Activated CD4-positive, alpha-beta T cell treated with anti-CD3 and anti-CD28 coated beads for 24 hours (primary cell): ENCODE measurements around the gene ENTPD6.

Experiments used
- DNase-seq, 2 donors: peaks; one replicate each; pipeline ENCODE4 v3.0.0-alpha.2; 2020; ENCODE audit warnings: low read depth in 2 of 2

Gene ENTPD6

DNA sequence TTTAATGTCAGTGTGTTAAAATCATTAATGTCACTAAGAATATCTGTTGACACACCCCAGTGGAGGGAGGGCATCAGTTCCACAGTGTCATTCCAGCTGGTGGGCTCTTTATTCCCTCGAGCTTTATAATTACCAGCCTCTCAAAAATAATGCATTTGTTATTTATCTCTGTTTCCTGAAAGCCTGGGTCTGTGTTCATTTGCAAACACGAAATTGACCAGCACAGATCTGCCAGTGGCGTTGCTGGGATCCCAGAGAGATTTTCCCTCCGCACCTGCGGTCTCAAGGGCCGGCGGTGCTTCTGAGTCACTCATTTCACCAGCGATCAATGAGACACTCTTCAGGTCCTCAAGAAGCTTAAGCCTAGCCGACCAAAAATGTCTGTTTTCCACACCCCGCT is 46.7 kb downstream of the ENTPD6 start:
- DNase-seq = no peak

DNA sequence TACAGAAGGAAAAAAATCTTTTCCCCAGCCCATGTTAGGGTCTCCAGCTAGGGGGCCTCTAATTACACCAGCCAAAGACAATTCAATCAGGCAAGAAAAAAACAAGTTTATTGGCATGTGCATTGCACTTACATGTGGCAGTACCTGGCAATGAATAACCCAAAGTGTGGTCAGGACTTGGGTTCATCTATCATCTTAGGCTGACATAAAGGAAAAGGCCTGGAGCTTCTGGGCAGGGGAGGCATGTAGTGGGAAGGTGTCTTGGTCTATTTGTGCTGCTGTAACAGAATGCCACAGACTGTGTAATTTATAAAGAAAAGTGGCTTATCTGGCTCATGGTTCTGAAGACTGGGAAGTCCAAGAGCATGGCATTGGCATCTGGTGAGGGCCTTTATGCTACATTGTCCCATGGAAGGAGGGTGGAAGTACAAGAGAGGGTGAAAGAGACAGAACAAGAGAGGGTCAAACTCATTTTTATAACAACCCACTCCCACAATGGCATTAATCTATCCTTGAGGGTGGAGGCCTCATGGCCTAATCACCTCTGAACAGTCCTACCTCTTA is 48.0 kb downstream of the ENTPD6 start:
- no peak for DNase-seq

DNA sequence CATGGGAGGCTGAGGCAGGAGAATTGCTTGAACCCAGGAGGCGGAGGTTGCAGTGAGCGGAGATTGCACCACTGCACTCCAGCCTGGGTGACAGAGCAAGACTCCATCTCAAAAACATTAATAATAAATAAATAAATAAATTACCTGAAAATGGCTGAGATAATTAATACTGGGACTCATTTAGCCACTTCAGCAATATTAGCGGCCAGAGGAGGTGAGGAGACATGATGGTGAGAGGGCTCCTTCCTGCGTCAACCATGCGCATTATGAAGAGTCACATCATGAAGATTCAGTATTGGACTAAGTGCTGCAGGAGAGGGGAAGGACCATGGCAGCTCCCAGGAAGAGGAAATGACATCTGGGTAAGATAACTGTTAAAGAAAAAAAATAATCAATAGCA is 49.5 kb downstream of the ENTPD6 start:
- no peak for DNase-seq

DNA sequence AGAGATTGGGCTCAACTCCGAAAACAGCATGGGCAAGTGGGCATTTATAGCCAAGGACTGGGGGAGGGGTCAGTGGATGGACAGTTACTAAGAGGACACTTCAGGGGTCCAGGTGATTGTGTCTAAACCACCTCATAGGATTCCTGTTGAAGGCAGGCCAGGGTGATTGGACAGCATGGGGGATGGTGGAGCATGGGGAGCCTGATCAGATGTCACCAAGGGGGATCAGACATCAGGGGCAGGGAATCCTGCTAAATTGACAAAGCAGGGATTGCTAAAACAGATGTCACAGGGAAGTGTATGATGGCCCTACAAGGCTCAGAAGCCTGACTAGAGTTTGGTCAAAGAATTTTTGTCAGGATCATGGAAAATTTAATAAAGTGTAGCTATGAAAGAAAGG is 49.9 kb downstream of the ENTPD6 start:
- DNase-seq = no peak

DNA sequence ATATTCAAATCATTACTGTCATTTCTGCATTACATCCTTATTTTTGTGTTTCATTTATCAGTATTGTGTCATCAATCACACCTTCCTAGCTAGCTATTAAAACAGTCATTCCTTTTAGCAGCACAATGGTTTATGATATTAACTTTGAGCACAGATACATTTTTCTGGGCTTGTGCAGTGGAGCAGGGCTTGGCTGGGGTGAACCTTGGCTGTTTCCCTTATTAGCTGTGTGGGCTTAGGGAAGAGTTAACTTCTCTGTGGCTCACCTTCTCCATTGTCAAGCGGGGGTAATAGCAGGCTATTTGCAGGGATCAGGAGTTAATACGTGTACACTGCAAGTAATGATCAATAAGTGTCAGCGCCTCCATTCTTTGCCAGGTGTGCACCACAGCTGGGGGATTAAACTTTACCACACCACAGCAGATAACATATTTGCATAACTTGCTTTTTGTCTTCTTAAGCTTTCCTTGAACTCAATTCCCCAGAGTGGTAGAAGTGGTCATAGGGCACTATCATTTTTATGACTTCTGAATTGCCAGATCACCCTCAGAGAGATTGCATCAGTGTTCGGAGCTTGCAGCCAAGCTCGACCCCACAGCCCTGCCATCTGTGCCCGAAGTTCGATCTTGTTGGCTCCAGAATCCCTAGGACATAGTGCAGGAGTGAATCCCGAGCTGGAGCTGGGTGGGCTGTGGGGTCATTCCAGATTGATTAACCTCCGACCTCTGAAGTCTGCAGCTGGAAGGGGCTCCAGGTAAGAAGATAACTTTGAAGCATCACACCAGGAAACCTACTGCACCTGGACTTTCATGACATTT is 50.9 kb downstream of the ENTPD6 start:
- no peak for DNase-seq

DNA sequence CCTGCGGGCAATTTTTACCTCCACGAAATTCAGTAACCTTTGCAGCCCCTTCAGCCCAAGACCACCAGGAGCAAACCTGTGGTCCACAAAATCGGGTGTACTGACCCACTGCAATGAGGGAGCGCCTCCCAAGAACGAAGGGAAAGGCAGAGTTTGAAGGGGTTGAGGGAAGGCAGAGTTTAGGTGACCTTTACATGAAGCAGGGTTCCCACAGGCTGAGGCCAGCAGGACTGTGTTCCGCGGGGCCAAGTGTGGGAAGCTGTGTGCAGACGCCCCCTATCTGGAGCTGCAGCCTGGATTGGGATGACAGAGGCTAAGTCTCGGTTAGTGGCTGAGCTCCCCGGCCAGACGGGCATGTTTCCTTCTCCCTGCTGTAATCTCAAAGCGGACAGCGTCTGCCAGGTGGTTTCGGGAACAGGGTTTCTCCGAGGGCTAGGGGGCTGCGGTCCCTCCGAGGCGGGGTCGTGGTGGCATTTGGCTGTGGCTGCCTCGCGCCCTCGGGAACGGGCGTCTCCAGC is 51.5 kb downstream of the ENTPD6 start:
- DNase-seq = no peak

- no peak for DNase-seq
These were observed 52.0 kb downstream of the ENTPD6 start for GRCh38 chr20:25247518-25247955.

- DNase-seq = peak; percentile 45 to 52
These were observed 52.7 kb downstream of the ENTPD6 start, which contains the start of gene PYGB for GRCh38 chr20:25247956-25248785. Gene PYGB (plus strand): TSS chr20:25248085. CDS start chr20:25248179, 94 bp downstream.

- DNase-seq = no peak
These were observed 53.3 kb downstream of the ENTPD6 start for GRCh38 chr20:25248786-25249172.

DNA sequence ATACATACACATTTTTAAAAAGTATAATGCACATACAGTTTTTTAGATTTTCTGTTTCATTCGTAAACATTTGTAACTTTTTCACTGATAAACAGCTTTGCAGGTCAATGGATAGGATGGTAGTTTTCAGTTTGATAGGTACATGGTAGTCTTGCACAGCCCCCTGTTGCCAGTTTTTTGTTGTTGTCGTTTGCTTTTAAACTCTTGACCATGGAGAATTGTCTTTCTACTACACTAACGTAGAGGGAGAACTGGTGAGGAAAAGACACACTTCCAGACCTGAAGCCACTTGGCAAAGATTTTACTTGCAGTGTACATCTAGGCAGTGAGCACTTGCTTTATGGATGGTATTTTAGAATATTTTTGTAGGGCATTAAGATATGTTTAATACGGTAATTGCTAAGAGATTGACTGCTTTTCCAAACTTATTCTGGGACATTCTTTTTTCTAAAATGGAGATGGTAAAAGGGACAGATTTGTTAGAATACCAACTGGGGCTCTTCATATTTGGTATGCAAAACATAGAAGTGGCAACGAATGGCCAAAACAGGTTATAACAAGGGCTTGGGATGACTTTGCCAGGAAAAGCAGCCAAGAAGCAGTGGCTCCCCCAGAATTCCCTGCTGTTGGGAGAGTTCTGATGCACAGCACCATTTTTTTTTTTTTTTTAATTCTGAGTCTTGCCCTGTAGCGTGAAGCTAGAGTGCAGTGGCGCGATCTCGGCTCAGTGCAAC is 53.9 kb downstream of the ENTPD6 start:
- no peak for DNase-seq

DNA sequence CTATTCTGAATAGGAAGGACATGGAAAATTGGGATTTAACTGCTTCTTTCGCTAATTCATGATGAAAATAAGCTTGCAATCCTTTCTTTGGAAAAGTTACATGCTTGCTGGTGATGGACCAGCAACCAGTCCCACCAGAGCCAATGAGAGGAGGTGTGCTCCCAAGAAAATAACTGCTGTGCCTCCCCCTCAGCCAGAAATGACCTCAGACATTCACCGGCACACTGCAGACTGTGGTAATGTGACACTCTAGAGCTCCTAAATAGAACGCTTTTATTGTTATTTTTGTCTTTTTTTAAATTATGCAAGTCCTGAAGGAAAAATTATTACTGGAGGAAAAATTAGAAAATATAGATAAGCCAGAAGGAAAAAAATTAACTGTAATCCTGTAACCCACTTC is 55.0 kb downstream of the ENTPD6 start:
- DNase-seq = no peak

DNA sequence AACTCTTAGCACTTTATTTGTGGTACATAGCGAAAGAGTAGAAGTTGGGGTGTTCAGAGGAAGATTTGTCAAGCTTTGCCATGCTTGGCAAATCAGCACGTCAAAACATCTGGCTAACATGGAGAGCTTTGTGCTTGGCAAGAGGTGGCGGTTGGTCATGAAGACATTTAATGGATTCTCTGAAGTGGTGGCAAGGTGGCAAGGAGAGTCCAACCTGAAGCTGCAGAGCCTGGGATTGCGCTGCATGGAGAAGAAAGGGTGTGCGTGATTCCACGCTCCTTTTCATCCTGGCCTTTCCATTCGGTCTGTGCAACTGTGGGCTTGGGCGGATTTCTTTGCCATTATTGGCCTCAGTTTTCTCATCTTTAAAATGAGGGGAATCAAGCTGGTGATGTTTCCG is 55.5 kb downstream of the ENTPD6 start:
- no peak for DNase-seq

DNA sequence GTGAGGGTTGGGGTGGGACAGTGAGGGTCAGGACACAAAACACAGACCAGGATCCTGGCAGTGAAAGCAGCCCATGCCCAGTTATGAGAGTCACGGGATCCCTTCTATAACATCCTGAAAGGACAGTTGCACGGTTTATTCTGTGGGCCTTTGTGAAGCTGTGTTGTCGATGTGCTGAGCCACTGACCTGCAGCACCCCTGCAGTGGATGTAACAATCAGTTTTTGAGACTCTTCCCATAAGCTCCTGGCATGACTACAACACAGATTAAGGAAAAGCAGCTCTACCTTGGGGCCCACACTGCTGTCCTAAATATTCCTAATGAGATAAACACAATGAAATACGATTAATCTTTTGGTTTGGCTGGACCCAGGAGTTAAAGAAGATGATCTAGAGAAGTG is 56.0 kb downstream of the ENTPD6 start:
- DNase-seq = no peak

DNA sequence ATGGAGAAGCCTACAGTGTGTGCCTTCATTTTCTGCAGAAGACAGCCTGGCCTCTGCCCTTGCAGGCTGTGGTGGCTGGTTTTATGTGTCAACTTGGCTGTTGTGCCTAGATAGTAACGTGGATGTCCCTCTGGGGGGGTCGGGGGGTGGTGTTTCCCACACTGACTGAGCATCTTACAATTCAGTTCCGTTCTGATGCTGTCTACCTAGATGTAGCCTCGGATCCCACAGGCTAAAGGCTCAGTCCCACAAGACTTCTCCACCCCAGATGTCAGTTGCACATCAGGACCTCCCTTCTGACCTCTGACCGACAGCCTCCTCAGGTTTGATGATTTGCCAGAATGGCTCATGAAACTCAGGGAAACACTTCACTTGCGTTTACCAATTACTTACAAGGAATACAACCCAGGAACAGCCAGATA is 56.7 kb downstream of the ENTPD6 start:
- DNase-seq = no peak

GRCh38 chr20:25252686-25253421 is 57.3 kb downstream of the ENTPD6 start:
- no peak for DNase-seq

- no peak for DNase-seq
These were observed 58.2 kb downstream of the ENTPD6 start for GRCh38 chr20:25253606-25254275.

DNA sequence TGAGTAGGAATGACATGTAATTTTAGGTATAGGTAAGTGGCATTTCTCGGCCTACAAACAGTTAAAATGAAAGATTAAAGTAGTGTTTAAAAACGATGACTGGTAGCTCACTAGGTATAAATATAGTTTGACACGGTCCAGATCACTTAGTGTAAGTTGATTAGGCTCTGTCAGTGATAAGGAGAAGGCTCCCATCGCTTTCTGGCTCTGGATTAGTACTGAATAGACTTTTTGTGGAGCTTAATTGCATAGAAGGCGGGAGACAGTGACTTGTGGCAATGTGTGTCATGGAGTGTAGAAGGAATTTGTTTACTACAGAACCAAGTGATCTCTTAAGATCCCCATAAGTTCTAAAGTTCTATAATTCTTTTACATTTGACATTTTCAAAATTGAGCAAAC is 59.1 kb downstream of the ENTPD6 start:
- DNase-seq = no peak

GRCh38 chr20:25254986-25255680 is 59.6 kb downstream of the ENTPD6 start:
- DNase-seq = no peak

DNA sequence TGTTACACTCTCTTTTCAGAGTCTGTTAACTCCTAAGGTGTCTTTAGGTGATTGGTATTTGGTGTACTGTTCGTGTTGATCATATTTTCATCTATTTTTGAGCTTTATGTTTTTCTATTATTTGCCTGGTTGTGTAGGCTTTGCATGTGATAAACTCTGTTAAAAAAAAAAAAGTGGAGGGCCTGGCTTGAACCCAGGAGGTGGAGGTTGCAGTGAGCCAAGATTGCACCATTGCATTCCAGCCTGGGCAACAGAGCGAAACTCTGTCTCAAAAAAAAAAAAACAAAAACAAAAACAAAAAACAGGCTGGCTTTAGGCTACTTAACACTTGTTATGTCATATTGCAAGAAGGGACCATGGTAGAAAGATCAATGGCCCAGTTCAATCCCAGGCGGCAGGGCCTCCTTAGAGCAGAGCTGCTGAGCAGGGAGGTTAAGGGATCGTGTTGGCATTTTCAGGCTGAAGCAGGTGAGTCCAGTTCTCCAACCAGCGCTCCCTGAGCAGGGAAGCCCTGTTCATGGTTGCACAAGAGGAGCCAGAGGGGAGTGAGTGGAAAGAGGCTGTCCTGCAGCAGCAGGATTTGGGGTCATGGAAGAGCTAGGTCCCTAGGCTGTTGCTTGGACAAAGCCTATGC is 60.8 kb downstream of the ENTPD6 start:
- no peak for DNase-seq
